A673 (cell line): ENCODE measurements around the gene RFX1. TPM values are rescaled to one million over a fixed set of nuclear protein-coding genes. Genes with fewer than 3 reads are reported as not detected.

ENCODE experiments used
- BruUV-seq: library from RNA; stranded (reverse); fragments of 400-500 nt; replicated peaks from 2 replicates; lab custom pipeline; 2021; lab: Mats Ljungman, UMichigan
- CTCF ChIA-PET: fragments of 300-600 bp; sonication (Branson Sonifier 250); formaldehyde crosslinking; loops from one replicate; lab custom pipeline; 2022; ENCODE audit warnings: antibody characterized with exemption; lab: Charles Lee
- POLR2A ChIA-PET: fragments of 300-600 bp; sonication (Branson Sonifier 250); formaldehyde crosslinking; loops from one replicate; lab custom pipeline; 2022; ENCODE audit warnings: antibody characterized with exemption; ENCODE audit not compliant: low non-redundant PET; lab: Charles Lee
- DNase-seq: peaks from one replicate; pipeline ENCODE4 v3.0.0-alpha.2; 2015; ENCODE audit warnings: low spot score
- H3K27ac ChIP-seq: fragments of 200-600 bp; sonication (generic); 2 replicates; pipeline ENCODE4 v1.5.1; 2016; ENCODE audit warnings: mixed run types, low read depth, mild to moderate bottlenecking, mixed read lengths, antibody characterized with exemption, low read length; ENCODE audit not compliant: poor library complexity, severe bottlenecking
- H3K27me3 ChIP-seq: fragments of 200-600 bp; sonication (generic); replicated peaks from 2 replicates; pipeline ENCODE4 v1.6.1; 2017; ENCODE audit warnings: mixed run types, low read depth, mild to moderate bottlenecking, mixed read lengths, antibody characterized with exemption, low read length; ENCODE audit not compliant: insufficient read depth, poor library complexity
- H3K36me3 ChIP-seq: fragments of 200-600 bp; sonication (generic); 2 replicates; pipeline ENCODE4 v1.6.1; 2016; ENCODE audit warnings: mixed run types, mild to moderate bottlenecking, mixed read lengths, antibody characterized with exemption, low read length; ENCODE audit not compliant: insufficient read depth, poor library complexity, severe bottlenecking
- H3K4me1 ChIP-seq: fragments of 200-600 bp; sonication (generic); 2 replicates; pipeline ENCODE4 v1.6.1; 2017; ENCODE audit warnings: mixed run types, mild to moderate bottlenecking, mixed read lengths, antibody characterized with exemption, low read length; ENCODE audit not compliant: insufficient read depth, poor library complexity, severe bottlenecking
- H3K4me3 ChIP-seq: fragments of 200-600 bp; sonication (generic); 2 replicates; pipeline ENCODE4 v1.5.1; 2016; ENCODE audit warnings: low read depth, mixed run types, mild to moderate bottlenecking, mixed read lengths, low read length; ENCODE audit not compliant: poor library complexity, severe bottlenecking
- H3K9me3 ChIP-seq: fragments of 200-600 bp; sonication (generic); 2 replicates; pipeline ENCODE4 v1.6.1; 2016; ENCODE audit warnings: mixed run types, low read depth, mild to moderate bottlenecking, mixed read lengths, antibody characterized with exemption, low read length; ENCODE audit not compliant: poor library complexity, severe bottlenecking
- CTCF ChIP-seq: fragments of 300-800, 200-600 bp; sonication (generic); conservative IDR thresholded peaks from 2 replicates; pipeline ENCODE4 v1.5.1; 2017; ENCODE audit warnings: low read depth, mild to moderate bottlenecking, antibody characterized with exemption, low read length, moderate library complexity, mixed read lengths
- EZH2 ChIP-seq: fragments of 200-600 bp; sonication (generic); IDR thresholded peaks from 2 replicates; pipeline ENCODE4 v1.6.1; 2017; ENCODE audit warnings: borderline replicate concordance, low read depth, mild to moderate bottlenecking, mixed read lengths, antibody characterized with exemption, low read length; ENCODE audit not compliant: poor library complexity, severe bottlenecking
- intact Hi-C: fragments of 100-400 bp; cut with micrococcal nuclease; formaldehyde crosslinking; loops from one replicate; pipeline ENCODE4 v1.10.0; 2022; ENCODE audit not compliant: unreplicated experiment
- total RNA-seq: library from RNA; stranded (reverse); gene quantifications from 2 replicates; pipeline ENCODE4 v1.2.3, GENCODE V29; 2021

The RFX1 gene
- total RNA-seq, 1 experiment from 2014 or later, result 19.5 TPM

DNA sequence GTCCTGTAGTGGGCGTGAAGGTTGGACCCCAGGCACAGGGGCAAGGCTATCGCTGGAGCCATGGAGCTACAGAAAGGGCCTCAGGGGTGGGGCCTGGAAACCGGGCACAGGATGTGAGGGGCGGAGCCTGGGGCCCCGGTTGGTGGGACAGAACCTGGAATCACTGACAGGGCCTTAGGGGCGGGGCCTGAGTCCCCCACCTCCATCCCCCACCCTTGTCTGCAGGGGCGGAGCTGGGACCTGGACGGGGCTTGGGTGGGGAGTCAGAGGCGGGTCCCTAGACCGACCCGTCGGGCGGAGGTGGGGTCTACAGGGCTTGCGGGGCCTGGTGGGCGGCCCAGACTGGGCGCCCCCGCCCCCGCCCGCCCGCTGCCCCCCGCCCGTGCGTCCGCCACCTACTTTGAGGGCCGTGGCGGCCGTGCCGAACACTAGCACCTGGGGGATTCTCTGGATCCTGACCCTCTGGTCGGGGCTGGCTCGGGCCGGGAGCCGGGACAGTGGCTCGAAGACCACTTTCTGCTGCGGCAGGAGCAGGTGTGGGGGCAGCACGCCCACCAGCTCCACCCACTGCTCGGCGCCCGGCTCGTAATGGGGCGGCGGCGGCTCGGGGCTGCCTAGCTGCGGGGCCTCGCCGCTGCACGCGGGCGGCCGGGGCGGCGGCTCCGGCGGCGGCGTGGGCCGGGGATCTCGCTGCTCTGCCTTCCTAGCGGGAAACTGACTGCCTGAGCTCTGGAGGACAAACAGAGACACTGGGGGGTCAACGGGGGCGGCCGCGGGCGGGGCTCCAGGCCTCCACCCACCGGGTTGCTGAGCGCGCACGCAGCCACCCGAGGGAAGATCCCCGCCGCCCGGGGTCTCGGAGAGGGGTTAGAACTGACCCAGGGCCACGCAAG lies 27.5 kb downstream of the RFX1 start:
- Histone ChIP-seq H3K9me3 (no peaks in the 10 kb centered on the region), H3K36me3 (no peaks in the 10 kb centered on the region), H3K27me3 (no peaks in the 10 kb centered on the region), H3K4me3 (peak overlapping the region; percentile 43), H3K27ac (peak overlapping the region; percentile 71), H3K4me1 (peaks cover 22% of the 10 kb centered on the region)
- ChIA-PET POLR2A (interaction anchor here (0.5 kb wide), 1 partner anchor 25 kb away, joined by 8 read pairs; no protein-coding TSS in a partner anchor), CTCF (interaction anchor here (0.6 to 1.0 kb wide), 3 partner anchors 25 to 701 kb away, joined by 4 to 15 read pairs (median 5); no protein-coding TSS in a partner anchor)
- no TSS peak for BruUV-seq
- TF ChIP-seq CTCF (no peak), EZH2 (no peak)
- intact Hi-C loops, result no loop called here
- DNase-seq, result peak; percentile 92

DNA sequence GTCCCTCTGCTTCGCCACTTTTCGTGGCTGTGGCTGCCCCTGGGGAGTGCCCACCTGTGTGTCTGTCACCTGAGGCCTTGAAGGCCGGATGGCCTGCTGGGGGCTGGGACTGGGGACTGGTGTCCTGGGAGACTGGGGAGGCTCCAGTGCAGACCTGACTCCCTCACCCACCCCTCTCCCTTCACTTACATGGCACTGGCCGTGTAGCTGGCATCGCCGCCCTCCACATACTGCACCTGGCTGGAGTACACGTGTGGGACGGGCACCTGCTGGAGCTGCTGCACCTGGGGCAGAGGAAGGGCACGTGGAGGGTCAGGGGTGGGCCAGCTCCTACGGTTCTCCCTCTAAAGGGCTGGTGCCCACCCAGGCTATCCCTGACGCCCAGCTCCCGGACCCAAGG lies 28.3 kb downstream of the RFX1 start:
- H3K27ac ChIP-seq, result peak overlapping the region; percentile 71
- TF ChIP-seq CTCF (no peak), EZH2 (no peak)
- H3K36me3 ChIP-seq, result no peaks in the 10 kb centered on the region
- H3K4me1 ChIP-seq, result peaks cover 22% of the 10 kb centered on the region
- DNase-seq, result no peak
- BruUV-seq, result no TSS peak
- ChIA-PET CTCF (interaction anchor here (0.6 kb wide), 2 partner anchors 162 to 700 kb away, joined by 5 to 15 read pairs; no protein-coding TSS in a partner anchor), POLR2A (no interaction called here)
- no peaks in the 10 kb centered on the region for H3K27me3 ChIP-seq
- no peak overlapping the region for H3K4me3 ChIP-seq
- intact Hi-C loops, result no loop called here
- H3K9me3 ChIP-seq, result no peaks in the 10 kb centered on the region

DNA sequence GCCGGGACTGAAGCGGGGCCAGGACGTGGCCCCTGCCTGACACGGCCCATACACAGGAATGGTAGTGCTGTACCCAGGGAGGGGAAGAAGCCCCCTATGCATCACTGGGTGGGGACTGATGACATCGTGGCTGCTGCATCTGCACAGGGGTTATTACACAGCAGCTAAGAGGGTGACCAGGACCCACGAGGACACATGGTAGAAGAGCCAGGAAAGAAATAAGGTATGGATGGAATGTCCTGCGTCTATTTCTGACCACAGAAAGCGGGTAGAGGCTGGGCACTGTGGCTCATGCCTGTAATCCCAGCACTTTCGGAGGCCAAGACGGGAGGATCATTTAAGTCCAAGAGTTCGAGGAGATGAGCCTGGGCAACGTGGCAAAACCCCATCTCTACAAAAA lies 29.7 kb downstream of the RFX1 start:
- no peak overlapping the region for H3K27ac ChIP-seq
- no peak overlapping the region for H3K4me3 ChIP-seq
- DNase-seq, result no peak
- ChIA-PET POLR2A (no interaction called here), CTCF (no interaction called here)
- no peak for TF ChIP-seq EZH2
- no peak for TF ChIP-seq CTCF
- H3K4me1 ChIP-seq, result peaks cover 22% of the 10 kb centered on the region
- H3K36me3 ChIP-seq, result peaks cover 4% of the 10 kb centered on the region
- H3K27me3 ChIP-seq, result no peaks in the 10 kb centered on the region
- H3K9me3 ChIP-seq, result no peaks in the 10 kb centered on the region
- intact Hi-C loops, result no loop called here
- no TSS peak for BruUV-seq
